Liver (tissue), 3 donors: ENCODE results near the gene APBA2.

Experiments
- ATF3 ChIP-seq: IDR thresholded peaks from 2 replicates; pipeline ENCODE4 v1.6.1; 2016; ENCODE audit warnings: antibody characterized with exemption
- CTCF ChIP-seq: fragments of 150-350 bp; IDR thresholded peaks from 2 replicates; pipeline ENCODE4 v1.5.1; 2017; ENCODE audit warnings: improper control_type of control experiment, low read depth, low read length; ENCODE audit not compliant: missing input control
- EGR1 ChIP-seq, 2 donors: IDR thresholded peaks; 2 replicates each; pipeline ENCODE4 v1.6.1; 2016 to 2018; ENCODE audit warnings: antibody characterized with exemption in 2 of 2, low read depth in 2 of 2
- FOXA1 ChIP-seq: IDR thresholded peaks from 2 replicates; pipeline ENCODE4 v1.6.1; 2016; ENCODE audit warnings: antibody characterized with exemption
- GABPA ChIP-seq, 2 donors: IDR thresholded peaks in 1 of 2; conservative IDR thresholded peaks in 1 of 2; 2 replicates each; pipeline ENCODE4 v1.6.1; 2016; ENCODE audit warnings: antibody characterized with exemption in 2 of 2, mild to moderate bottlenecking in 1 of 2, moderate library complexity in 1 of 2
- JUND ChIP-seq, 2 donors: IDR thresholded peaks; 2 replicates each; pipeline ENCODE4 v1.6.1; 2016; ENCODE audit warnings: antibody characterized with exemption in 2 of 2
- MAX ChIP-seq: IDR thresholded peaks from 2 replicates; pipeline ENCODE4 v1.6.1; 2016; ENCODE audit warnings: antibody characterized with exemption
- RAD21 ChIP-seq, 2 donors: IDR thresholded peaks; 2 replicates each; pipeline ENCODE4 v1.6.1; 2016; ENCODE audit warnings: antibody characterized with exemption in 2 of 2, mild to moderate bottlenecking in 2 of 2
- REST ChIP-seq: IDR thresholded peaks from 2 replicates; pipeline ENCODE4 v1.6.1; 2016; ENCODE audit warnings: antibody characterized with exemption, mild to moderate bottlenecking
- SP1 ChIP-seq: IDR thresholded peaks from 2 replicates; pipeline ENCODE4 v1.6.1; 2018; ENCODE audit warnings: antibody characterized with exemption, mild to moderate bottlenecking
- TAF1 ChIP-seq: conservative IDR thresholded peaks from 2 replicates; pipeline ENCODE4 v1.6.1; 2016; ENCODE audit warnings: antibody characterized with exemption, mild to moderate bottlenecking
- ZBTB33 ChIP-seq: IDR thresholded peaks from 2 replicates; pipeline ENCODE4 v1.6.1; 2016; ENCODE audit warnings: antibody characterized with exemption
- donor health status: healthy.
- donor health status: healthy.

GRCh38 chr15:29072444-29072843 is 186.7 kb downstream of the APBA2 start:
- no peak for TF ChIP-seq CTCF
- no peak for TF ChIP-seq TAF1
- TF ChIP-seq SP1: no peak
- TF ChIP-seq MAX: no peak
- TF ChIP-seq FOXA1: no peak
- TF ChIP-seq REST: no peak
- no peak for TF ChIP-seq GABPA (IDR thresholded peaks at IDR 0.05 in 1 of 2, conservative IDR thresholded peaks at IDR 0.05 in 1 of 2)
- no peak for TF ChIP-seq ATF3
- no peak for TF ChIP-seq EGR1 (IDR thresholded peaks at IDR 0.05; ENCODE audit: low read depth in 2 of 2)
- TF ChIP-seq ZBTB33: no peak
- no peak for TF ChIP-seq RAD21 (IDR thresholded peaks at IDR 0.05)
- no peak for TF ChIP-seq JUND (IDR thresholded peaks at IDR 0.05)
